KMS-11 (cell line): Measurements from ENCODE around the gene CDH4.

Experiments used
- H2AFZ ChIP-seq: fragments of 200-600 bp; sonication (generic); 2 replicates; pipeline ENCODE4 v1.6.1; 2016; ENCODE audit warnings: antibody characterized with exemption, mixed run types, low read depth
- H3K27ac ChIP-seq: fragments of 200-600 bp; sonication (generic); 2 replicates; pipeline ENCODE4 v1.6.1; 2016; ENCODE audit warnings: mild to moderate bottlenecking, mixed run types
- H3K27me3 ChIP-seq: fragments of 200-600 bp; sonication (generic); 2 replicates; pipeline ENCODE4 v1.6.1; 2017; ENCODE audit warnings: mild to moderate bottlenecking, low read depth, mixed run types, moderate library complexity; ENCODE audit not compliant: insufficient read depth
- H3K36me3 ChIP-seq: fragments of 200-600 bp; sonication (generic); 2 replicates; pipeline ENCODE4 v1.6.1; 2017; ENCODE audit warnings: mild to moderate bottlenecking, mixed run types; ENCODE audit not compliant: insufficient read depth
- H3K4me1 ChIP-seq: fragments of 200-600 bp; sonication (generic); 2 replicates; pipeline ENCODE4 v1.6.1; 2016; ENCODE audit warnings: mild to moderate bottlenecking, low read depth, mixed run types; ENCODE audit not compliant: poor library complexity, severe bottlenecking
- H3K4me2 ChIP-seq: fragments of 200-600 bp; sonication (generic); 2 replicates; pipeline ENCODE4 v1.7.0; 2016; ENCODE audit warnings: mild to moderate bottlenecking, mixed run types
- H3K4me3 ChIP-seq: fragments of 200-600 bp; sonication (generic); IDR thresholded peaks from 2 replicates; pipeline ENCODE4 v1.6.1; 2017; ENCODE audit warnings: low read depth, low read length, mixed read lengths; ENCODE audit not compliant: insufficient read depth
- H3K79me2 ChIP-seq: fragments of 200-600 bp; sonication (generic); 2 replicates; pipeline ENCODE4 v1.6.1; 2016; ENCODE audit warnings: low read depth, mixed run types; ENCODE audit not compliant: insufficient read depth
- H3K9ac ChIP-seq: fragments of 200-600 bp; sonication (generic); 2 replicates; pipeline ENCODE4 v1.6.1; 2016; ENCODE audit warnings: mild to moderate bottlenecking, mixed run types
- H4K20me1 ChIP-seq: fragments of 200-600 bp; sonication (generic); 2 replicates; pipeline ENCODE4 v1.6.1; 2016; ENCODE audit warnings: mild to moderate bottlenecking, mixed run types; ENCODE audit not compliant: insufficient read depth
- CTCF ChIP-seq: fragments of 200-600 bp; sonication (generic); conservative IDR thresholded peaks from 2 replicates; pipeline ENCODE4 v1.6.1; 2017; ENCODE audit warnings: low read depth, mild to moderate bottlenecking, antibody characterized with exemption, low read length, moderate library complexity, mixed read lengths

CDH4 gene

GRCh38 chr20:61343934-61344333 lies 91.9 kb downstream of the CDH4 start:
- Histone ChIP-seq H4K20me1 (no peaks in the 10 kb centered on the region), H3K9ac (no peak overlapping the region), H3K4me3 (no peak overlapping the region), H3K4me2 (no peak overlapping the region), H3K4me1 (no peaks in the 10 kb centered on the region), H3K79me2 (no peaks in the 10 kb centered on the region), H3K36me3 (no peaks in the 10 kb centered on the region), H3K27me3 (peaks cover 9% of the 10 kb centered on the region; the same call in 1 of the 2 replicates), H3K27ac (no peak overlapping the region), H2AFZ (no peak overlapping the region)
- TF ChIP-seq CTCF: no peak

- no peak overlapping the region for H3K4me2 ChIP-seq
- H3K9ac ChIP-seq: no peak overlapping the region
- H3K4me1 ChIP-seq: no peaks in the 10 kb centered on the region
- peaks cover 9% of the 10 kb centered on the region; the same call in 1 of the 2 replicates for H3K27me3 ChIP-seq
- TF ChIP-seq CTCF: no peak
- no peaks in the 10 kb centered on the region for H3K79me2 ChIP-seq
- H3K27ac ChIP-seq: no peak overlapping the region
- H3K4me3 ChIP-seq: no peak overlapping the region
- no peaks in the 10 kb centered on the region for H4K20me1 ChIP-seq
- no peaks in the 10 kb centered on the region for H3K36me3 ChIP-seq
- H2AFZ ChIP-seq: no peak overlapping the region
These were observed 93.6 kb downstream of the CDH4 start for GRCh38 chr20:61345656-61346055.

GRCh38 chr20:61346996-61347395 lies 94.9 kb downstream of the CDH4 start:
- Histone ChIP-seq H3K9ac (no peak overlapping the region), H3K4me3 (no peak overlapping the region), H3K27me3 (peaks cover 9% of the 10 kb centered on the region; the same call in 1 of the 2 replicates), H3K79me2 (no peaks in the 10 kb centered on the region), H2AFZ (no peak overlapping the region), H4K20me1 (no peaks in the 10 kb centered on the region), H3K4me1 (no peaks in the 10 kb centered on the region), H3K36me3 (no peaks in the 10 kb centered on the region), H3K4me2 (no peak overlapping the region), H3K27ac (no peak overlapping the region)
- no peak for TF ChIP-seq CTCF

GRCh38 chr20:61347443-61347842 lies 95.4 kb downstream of the CDH4 start:
- H3K27me3 ChIP-seq: peaks cover 9% of the 10 kb centered on the region; the same call in 1 of the 2 replicates
- no peaks in the 10 kb centered on the region for H3K4me1 ChIP-seq
- no peak overlapping the region for H3K9ac ChIP-seq

More at GRCh38 chr20:61347443-61347842, 95.4 kb downstream of the CDH4 start:
- H3K4me3 ChIP-seq: no peak overlapping the region
- H3K36me3 ChIP-seq: no peaks in the 10 kb centered on the region
- H2AFZ ChIP-seq: no peak overlapping the region
- H3K79me2 ChIP-seq: no peaks in the 10 kb centered on the region
- no peaks in the 10 kb centered on the region for H4K20me1 ChIP-seq
- no peak overlapping the region for H3K27ac ChIP-seq
- H3K4me2 ChIP-seq: no peak overlapping the region
- no peak for TF ChIP-seq CTCF
